NCI-H1105 (cell line): ENCODE measurements around the gene AOPEP.

Experiments
- DNase-seq: peaks from one replicate; lab custom pipeline; 2025; lab: John Stamatoyannopoulos, UW

The AOPEP gene

GRCh38 chr9:94726495-94727191 is at the start of gene AOPEP:
TSS of gene AOPEP (plus strand) at chr9:94726699. CDS start at chr9:94759784, 33,085 bp downstream.
- DNase-seq: peak; percentile 96

- DNase-seq: no peak
Observed at GRCh38 chr9:94677929-94678328, 48.6 kb upstream of the AOPEP start.

- DNase-seq: no peak
Observed at GRCh38 chr9:94679587-94679986, 46.9 kb upstream of the AOPEP start.

GRCh38 chr9:94680020-94680419 is 46.5 kb upstream of the AOPEP start:
- no peak for DNase-seq

GRCh38 chr9:94680621-94681020 is 45.9 kb upstream of the AOPEP start:
- DNase-seq: no peak

GRCh38 chr9:94681508-94681907 is 45.0 kb upstream of the AOPEP start:
- DNase-seq: peak; percentile 65

GRCh38 chr9:94685359-94685758 is 41.1 kb upstream of the AOPEP start:
- no peak for DNase-seq

GRCh38 chr9:94687451-94687850 is 39.0 kb upstream of the AOPEP start:
- DNase-seq: peak; percentile 17

- DNase-seq: no peak
Observed at GRCh38 chr9:94690344-94690743, 36.2 kb upstream of the AOPEP start.

GRCh38 chr9:94692601-94693000 is 33.9 kb upstream of the AOPEP start:
- peak; percentile 19 for DNase-seq

- DNase-seq: no peak
Observed at GRCh38 chr9:94693485-94694204, 32.9 kb upstream of the AOPEP start.

GRCh38 chr9:94696545-94696944 is 30.0 kb upstream of the AOPEP start:
- no peak for DNase-seq

GRCh38 chr9:94697972-94698581 is 28.4 kb upstream of the AOPEP start:
- DNase-seq: no peak

GRCh38 chr9:94699715-94700373 is 26.7 kb upstream of the AOPEP start:
- DNase-seq: no peak

- DNase-seq: no peak
Observed at GRCh38 chr9:94700445-94700844, 26.1 kb upstream of the AOPEP start.

GRCh38 chr9:94703488-94704140 is 22.9 kb upstream of the AOPEP start:
- no peak for DNase-seq

- no peak for DNase-seq
Observed at GRCh38 chr9:94705162-94705702, 21.3 kb upstream of the AOPEP start.

GRCh38 chr9:94706922-94707321 is 19.6 kb upstream of the AOPEP start:
- DNase-seq: no peak

- no peak for DNase-seq
Observed at GRCh38 chr9:94713436-94714215, 12.9 kb upstream of the AOPEP start.

- no peak for DNase-seq
Observed at GRCh38 chr9:94714494-94714893, 12.0 kb upstream of the AOPEP start.

- no peak for DNase-seq
Observed at GRCh38 chr9:94717761-94718160, 8.7 kb upstream of the AOPEP start.
